Measurements from ENCODE around the gene PTK7. TPM values are rescaled to one million over a fixed set of nuclear protein-coding genes. Genes with fewer than 3 reads are reported as not detected.

The PTK7 gene
- total RNA-seq, 1 experiment from 2014 or later = 48.1 TPM

- Histone ChIP-seq H4K20me1 (ENCODE audit: low read length) (peaks cover 5% of the 10 kb centered on the region; the same call in 1 of the 2 replicates), H2AFZ (ENCODE audit: low read length) (no peak overlapping the region), H3K4me1 (ENCODE audit: insufficient read depth, low read length) (peaks cover 22% of the 10 kb centered on the region), H3K79me2 (ENCODE audit: low read length) (peaks cover 64% of the 10 kb centered on the region), H3K9me3 (ENCODE audit: low read length) (no peaks in the 10 kb centered on the region), H3K27me3 (ENCODE audit: low read length) (no peaks in the 10 kb centered on the region), H3K4me3 (ENCODE audit: low read length) (no peak overlapping the region), H3K9ac (ENCODE audit: low read length) (no peak overlapping the region), H3K4me2 (ENCODE audit: low read length) (no peak overlapping the region), H3K27ac (ENCODE audit: low read length) (no peak overlapping the region), H3K9me2 (replicated peaks; ENCODE audit: low read length) (no peaks in the 10 kb centered on the region), H3F3A (ENCODE audit: low read length, unreplicated experiment) (no peaks in the 10 kb centered on the region), H3K36me3 (ENCODE audit: low read depth, low read length) (no peaks in the 10 kb centered on the region)
- no TSS peak for BruUV-seq (replicated peaks)
- ATAC-seq (no peak), DNase-seq (no peak)
- ChIA-PET CTCF (interaction anchor here (0.6 kb wide), 1 partner anchor 38 kb away, joined by 3 read pairs; no protein-coding TSS in a partner anchor), POLR2A (ENCODE audit: unreplicated experiment) (no interaction called here)
- intact Hi-C loops (cut with micrococcal nuclease) = no loop called here
- TF ChIP-seq EZH2 (IDR thresholded peaks at IDR 0.05; ENCODE audit: low read length, unreplicated experiment) (no peak), EZH2phosphoT487 (IDR thresholded peaks at IDR 0.05; ENCODE audit: borderline replicate concordance, low read length) (no peak), CTCF (conservative IDR thresholded peaks at IDR 0.05; ENCODE audit: low read depth, low read length) (no peak)
Measured at GRCh38 chr6:43089467-43089866, 13.4 kb downstream of the PTK7 start.

GRCh38 chr6:43089874-43090558, 13.9 kb downstream of the PTK7 start:
- Histone ChIP-seq H3F3A (ENCODE audit: low read length, unreplicated experiment) (no peaks in the 10 kb centered on the region), H3K27me3 (ENCODE audit: low read length) (no peaks in the 10 kb centered on the region), H3K4me3 (ENCODE audit: low read length) (no peak overlapping the region), H3K4me2 (ENCODE audit: low read length) (peak overlapping the region; percentile 56), H3K36me3 (ENCODE audit: low read depth, low read length) (no peaks in the 10 kb centered on the region), H3K79me2 (ENCODE audit: low read length) (peaks cover 62% of the 10 kb centered on the region), H3K9me3 (ENCODE audit: low read length) (no peaks in the 10 kb centered on the region), H2AFZ (ENCODE audit: low read length) (no peak overlapping the region), H3K4me1 (ENCODE audit: insufficient read depth, low read length) (peaks cover 22% of the 10 kb centered on the region), H3K27ac (ENCODE audit: low read length) (no peak overlapping the region), H4K20me1 (ENCODE audit: low read length) (peaks cover 5% of the 10 kb centered on the region; the same call in 1 of the 2 replicates), H3K9ac (ENCODE audit: low read length) (no peak overlapping the region), H3K9me2 (replicated peaks; ENCODE audit: low read length) (no peaks in the 10 kb centered on the region)
- TF ChIP-seq EZH2phosphoT487 (IDR thresholded peaks at IDR 0.05; ENCODE audit: borderline replicate concordance, low read length) (no peak), EZH2 (IDR thresholded peaks at IDR 0.05; ENCODE audit: low read length, unreplicated experiment) (no peak), CTCF (conservative IDR thresholded peaks at IDR 0.05; ENCODE audit: low read depth, low read length) (no peak)
- ATAC-seq (peak; percentile 17), DNase-seq (no peak)
- POLR2A ChIA-PET (ENCODE audit: unreplicated experiment) = no interaction called here
- BruUV-seq (replicated peaks) = no TSS peak
- intact Hi-C loops (cut with micrococcal nuclease) = no loop called here
- CTCF ChIA-PET = interaction anchor here (0.6 kb wide), 1 partner anchor 37 kb away, joined by 3 read pairs; no protein-coding TSS in a partner anchor

GRCh38 chr6:43090559-43090956, 14.4 kb downstream of the PTK7 start:
- intact Hi-C loops (cut with micrococcal nuclease) = no loop called here
- peak; percentile 96 for ATAC-seq
- peaks cover 24% of the 10 kb centered on the region for H3K4me1 ChIP-seq (ENCODE audit: insufficient read depth, low read length)
- CTCF ChIA-PET = no interaction called here
- no peak overlapping the region for H2AFZ ChIP-seq (ENCODE audit: low read length)
- no peaks in the 10 kb centered on the region for H3K36me3 ChIP-seq (ENCODE audit: low read depth, low read length)
- H3K9me2 ChIP-seq (replicated peaks; ENCODE audit: low read length) = no peaks in the 10 kb centered on the region
- no peaks in the 10 kb centered on the region for H3K9me3 ChIP-seq (ENCODE audit: low read length)
- H3K27ac ChIP-seq (ENCODE audit: low read length) = 0 out of 2 replicates have a peak overlapping the region, but pooled peaks have one; percentile 29
- H3K9ac ChIP-seq (ENCODE audit: low read length) = no peak overlapping the region
- BruUV-seq (replicated peaks) = no TSS peak
- no peaks in the 10 kb centered on the region for H3K27me3 ChIP-seq (ENCODE audit: low read length)
- DNase-seq = peak; percentile 79
- no peak overlapping the region for H3K4me3 ChIP-seq (ENCODE audit: low read length)
- POLR2A ChIA-PET (ENCODE audit: unreplicated experiment) = interaction anchor here (0.6 to 0.7 kb wide), 2 partner anchors 68 to 77 kb away, joined by 3 read pairs; no protein-coding TSS in a partner anchor
- peaks cover 66% of the 10 kb centered on the region for H3K79me2 ChIP-seq (ENCODE audit: low read length)
- TF ChIP-seq EZH2phosphoT487 (IDR thresholded peaks at IDR 0.05; ENCODE audit: borderline replicate concordance, low read length) = no peak
- TF ChIP-seq EZH2 (IDR thresholded peaks at IDR 0.05; ENCODE audit: low read length, unreplicated experiment) = no peak
- no peak for TF ChIP-seq CTCF (conservative IDR thresholded peaks at IDR 0.05; ENCODE audit: low read depth, low read length)
- peak overlapping the region; percentile 56 for H3K4me2 ChIP-seq (ENCODE audit: low read length)
- no peaks in the 10 kb centered on the region for H3F3A ChIP-seq (ENCODE audit: low read length, unreplicated experiment)
- H4K20me1 ChIP-seq (ENCODE audit: low read length) = peaks cover 5% of the 10 kb centered on the region; the same call in 1 of the 2 replicates
